ENCODE results near the gene CHN2.

The CHN2 gene

DNA sequence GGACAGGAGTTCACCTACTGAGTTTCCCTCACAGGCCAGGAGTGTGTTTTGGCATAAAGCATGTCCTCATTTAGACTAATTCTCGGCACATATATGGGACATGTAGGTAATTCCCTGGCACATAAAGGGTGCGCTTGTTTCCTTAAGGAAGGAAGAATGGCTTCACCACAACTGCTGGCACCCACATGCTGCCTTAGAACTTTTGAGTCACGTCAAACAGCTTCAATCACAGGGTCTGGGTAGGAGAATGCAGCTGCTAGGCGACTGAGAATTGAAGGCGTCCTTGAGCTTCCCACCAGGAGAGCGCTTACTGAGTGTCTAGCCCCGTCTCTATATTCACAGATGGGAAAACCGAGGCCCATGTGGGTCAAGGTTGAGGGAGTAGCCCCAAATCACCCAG is 146.1 kb downstream of the CHN2 start:
- no peak for DNase-seq

DNA sequence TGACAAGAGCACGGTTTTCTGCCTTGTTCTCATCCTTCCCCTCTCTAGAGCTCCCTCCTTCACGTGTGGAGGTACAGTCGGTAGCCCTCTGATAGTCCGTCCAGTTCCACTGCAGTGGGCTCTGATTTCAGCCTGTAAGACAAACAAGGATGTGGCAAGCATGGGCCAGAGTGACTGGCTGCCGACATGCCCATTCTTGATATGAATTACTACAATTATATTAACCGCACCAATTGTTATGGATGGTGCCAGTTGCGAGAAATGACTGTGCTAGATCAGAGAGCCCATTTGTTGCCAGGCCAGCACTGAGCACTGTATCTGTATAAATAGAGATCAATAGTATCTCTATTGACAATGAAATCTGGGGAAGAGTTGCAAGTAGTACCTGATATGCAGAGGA is 146.6 kb downstream of the CHN2 start:
- no peak for DNase-seq

DNA sequence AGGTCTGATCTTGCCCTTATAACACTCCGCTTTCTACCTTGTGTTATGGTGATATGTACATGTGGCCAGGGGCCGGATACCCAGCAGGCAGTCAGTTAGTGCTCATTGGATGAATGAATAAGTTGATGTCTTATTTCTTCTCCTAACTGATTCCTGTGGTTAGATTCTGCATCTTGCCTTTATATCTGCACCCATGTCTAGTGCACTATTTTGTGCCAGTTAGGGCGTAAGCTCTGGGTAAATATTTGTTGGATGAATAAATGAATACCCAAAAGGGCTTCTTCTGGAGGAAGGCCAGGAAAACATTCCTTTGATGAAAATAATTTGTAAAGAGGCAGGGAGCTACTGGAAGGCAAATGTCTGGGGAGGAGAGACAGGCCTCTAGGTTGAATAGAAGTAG is 148.2 kb downstream of the CHN2 start:
- peak; percentile 86 for DNase-seq

DNA sequence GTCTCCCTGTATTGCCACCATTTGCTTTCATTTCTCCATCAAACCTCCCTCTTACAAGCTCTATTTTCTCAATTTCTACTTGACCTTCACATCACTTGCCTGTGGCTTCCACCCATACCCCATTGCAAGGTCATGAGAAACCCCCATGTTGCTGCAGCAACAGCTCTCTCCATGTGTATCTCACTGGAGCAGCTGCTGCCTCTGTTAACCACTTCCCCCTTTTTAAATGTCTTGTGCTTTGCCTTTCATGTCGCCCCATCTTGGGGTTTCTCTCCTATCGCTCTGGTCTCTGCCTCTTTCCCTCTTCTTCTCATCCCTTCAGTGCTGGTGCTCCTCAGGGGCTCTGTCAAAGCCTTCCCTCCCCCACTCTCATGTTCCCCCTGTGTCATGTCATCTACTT is 148.8 kb downstream of the CHN2 start:
- DNase-seq = no peak

DNA sequence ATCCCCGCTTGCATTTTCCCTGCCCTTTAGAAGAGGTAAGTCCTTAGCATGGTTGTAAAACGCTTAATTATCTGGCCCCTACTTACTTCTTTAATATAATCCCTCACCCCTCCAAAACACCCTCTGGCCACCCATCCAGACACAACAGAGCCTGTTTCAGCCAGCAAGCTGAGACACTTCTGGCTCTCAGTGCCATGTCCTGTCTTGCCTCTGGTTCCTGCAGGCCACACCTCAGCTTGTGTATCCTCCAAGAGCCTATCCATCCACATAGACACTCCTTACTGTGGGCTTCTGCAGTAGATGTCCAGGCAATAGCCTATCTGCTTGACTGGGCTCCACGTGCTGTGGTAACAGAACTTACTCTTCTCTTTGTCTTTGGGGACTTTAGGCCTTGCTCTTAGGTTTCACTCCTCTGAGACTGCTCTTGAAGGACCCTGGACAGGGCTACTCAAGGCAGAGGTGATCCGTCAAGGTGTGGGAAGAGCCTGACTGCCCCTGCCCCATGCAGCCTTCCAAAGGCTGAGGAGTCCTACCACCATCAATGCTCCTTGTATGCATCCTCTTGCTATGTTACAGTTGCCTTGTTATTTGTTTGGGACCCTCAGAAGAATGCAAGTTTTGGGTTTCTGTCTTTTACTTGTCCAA is 149.9 kb downstream of the CHN2 start:
- DNase-seq = no peak

GRCh38 chr7:29345590-29345989 is 151.0 kb downstream of the CHN2 start:
- peak; percentile 34 for DNase-seq

GRCh38 chr7:29346231-29346978 is 151.8 kb downstream of the CHN2 start:
- no peak for DNase-seq

DNA sequence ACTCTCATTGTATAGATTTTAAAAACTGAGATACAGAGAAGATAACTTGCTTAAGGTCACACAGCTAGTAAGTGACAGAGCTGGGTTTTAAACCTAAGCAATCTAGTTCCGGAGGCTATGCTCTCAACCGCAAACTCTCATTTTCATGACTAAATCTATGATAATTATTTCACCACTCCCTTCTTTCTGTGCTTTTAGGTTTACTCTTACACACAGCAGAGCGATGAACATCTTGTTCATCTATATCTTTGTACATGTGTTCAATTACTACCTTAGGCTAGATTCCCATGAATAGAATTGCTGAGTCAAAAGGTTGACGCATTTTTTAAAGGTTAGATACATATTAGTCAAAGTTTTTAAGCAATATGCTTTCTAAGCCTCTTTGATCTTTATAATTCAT is 154.8 kb downstream of the CHN2 start:
- no peak for DNase-seq

DNA sequence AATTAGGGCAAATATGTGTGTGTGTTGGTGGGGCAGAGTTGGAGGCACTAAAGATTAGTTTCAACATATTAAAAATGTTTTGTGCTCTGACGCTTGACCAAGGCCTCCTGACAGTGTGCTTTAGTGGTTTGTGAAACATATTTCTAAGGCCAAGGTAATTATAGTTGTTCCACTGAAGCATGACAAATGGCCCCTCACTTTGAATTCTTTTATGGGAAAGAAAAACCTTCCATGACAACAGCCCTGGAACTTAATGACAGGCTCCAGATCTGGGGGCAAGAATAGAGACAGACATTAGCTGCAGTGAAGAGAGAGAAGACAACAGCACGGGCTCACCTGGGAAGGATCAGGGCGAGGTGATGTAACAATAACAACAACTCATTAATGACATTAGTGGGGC is 155.8 kb downstream of the CHN2 start:
- DNase-seq = no peak

DNA sequence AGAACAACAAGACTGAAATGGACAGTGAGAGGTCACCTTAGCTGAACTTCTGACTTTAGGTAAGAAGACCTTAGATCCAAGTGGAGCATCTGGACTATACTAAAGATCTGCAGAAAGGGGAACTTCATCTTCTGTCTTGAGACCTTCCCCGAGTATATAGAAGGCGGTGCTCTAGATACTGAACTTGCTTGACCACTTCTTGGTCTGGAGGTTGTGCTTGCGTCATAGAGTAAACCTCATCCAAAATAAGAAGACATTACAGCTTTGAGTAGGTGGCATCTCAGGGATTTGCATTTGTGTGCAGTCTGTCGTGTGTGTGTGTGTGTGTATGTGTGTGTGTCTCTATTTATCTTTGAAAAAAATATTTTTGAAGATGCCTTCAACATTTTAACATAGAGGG is 157.5 kb downstream of the CHN2 start:
- no peak for DNase-seq

DNA sequence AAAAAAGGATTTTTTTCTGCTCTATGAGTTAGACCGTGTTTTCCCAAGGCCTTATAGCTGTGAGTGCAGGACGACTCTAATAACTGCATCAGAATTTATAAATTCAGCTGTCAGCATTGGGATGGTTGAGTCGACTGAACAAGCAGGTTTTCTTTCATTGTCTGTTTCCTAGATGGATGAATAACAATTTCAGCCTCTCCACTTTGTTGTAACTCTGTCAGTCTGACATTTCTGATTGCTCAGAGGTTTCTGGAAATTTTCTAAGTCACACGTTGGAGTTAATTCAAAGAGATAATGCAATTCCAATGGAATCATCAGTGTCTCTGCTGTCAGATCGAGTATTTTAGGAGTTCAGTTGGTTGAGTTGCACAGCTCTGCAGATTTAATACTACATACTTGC is 159.2 kb downstream of the CHN2 start:
- no peak for DNase-seq

DNA sequence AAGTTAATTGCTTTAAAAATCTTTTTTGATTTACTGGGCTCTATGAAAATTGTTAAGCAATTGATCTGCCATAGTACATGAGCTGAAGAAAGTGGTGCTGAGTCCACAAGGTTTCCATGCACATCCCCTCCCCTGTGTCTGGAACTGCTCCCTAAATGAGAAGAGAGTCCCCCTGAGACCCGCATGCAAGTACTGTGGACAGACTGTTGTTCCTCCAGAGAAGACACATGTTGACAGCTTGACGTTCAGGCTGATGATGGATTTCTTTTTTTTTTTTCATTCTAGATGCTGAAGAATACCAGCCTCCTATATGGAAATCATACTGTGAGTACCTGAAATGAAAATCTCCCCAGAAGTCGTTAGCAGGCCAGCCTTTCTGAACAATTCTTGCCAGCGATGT is 159.8 kb downstream of the CHN2 start:
- no peak for DNase-seq

GRCh38 chr7:29355388-29355787 is 160.8 kb downstream of the CHN2 start:
- no peak for DNase-seq

DNA sequence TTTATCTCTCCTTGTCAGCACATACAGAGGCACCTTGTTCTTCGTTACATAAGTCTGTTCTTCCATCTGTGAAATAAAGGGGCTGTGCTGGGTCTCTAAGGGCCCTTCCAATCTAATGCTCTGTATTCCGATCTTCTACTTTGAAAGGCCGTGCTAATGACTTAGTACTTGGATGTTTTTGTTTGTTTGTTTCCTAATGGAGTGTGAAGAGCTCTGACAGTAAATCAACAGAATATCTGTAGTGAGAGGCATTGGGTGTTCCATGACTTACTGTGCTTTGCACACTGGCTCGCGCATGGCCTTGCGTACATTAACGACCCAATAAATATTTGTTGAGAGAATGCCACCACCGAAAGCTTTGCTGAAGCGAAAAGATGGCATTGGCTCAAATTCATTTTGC is 162.1 kb downstream of the CHN2 start:
- no peak for DNase-seq

- no peak for DNase-seq
Measured at GRCh38 chr7:29359482-29360093, 165.0 kb downstream of the CHN2 start.

- peak; percentile 88 for DNase-seq
Measured at GRCh38 chr7:29360633-29361625, 166.4 kb downstream of the CHN2 start.

DNA sequence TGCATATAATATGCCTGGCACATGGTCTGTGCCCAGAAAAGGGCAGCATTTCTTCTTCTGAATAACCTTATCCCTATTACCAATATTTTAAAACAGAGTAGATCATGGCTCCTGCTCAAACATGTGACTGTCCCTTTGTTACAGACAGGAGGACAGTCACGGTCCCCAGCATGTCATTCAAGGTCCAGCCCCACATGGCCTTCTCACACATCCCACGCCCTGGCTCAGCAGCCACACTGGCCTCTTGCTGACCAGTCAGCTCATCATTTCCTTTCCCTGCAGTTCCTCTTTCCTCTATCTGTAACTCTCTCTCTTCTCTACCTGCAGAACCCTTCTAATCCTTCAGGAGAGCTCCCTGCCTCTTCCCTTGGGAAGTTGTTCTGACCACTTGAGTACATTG is 167.8 kb downstream of the CHN2 start:
- no peak for DNase-seq

DNA sequence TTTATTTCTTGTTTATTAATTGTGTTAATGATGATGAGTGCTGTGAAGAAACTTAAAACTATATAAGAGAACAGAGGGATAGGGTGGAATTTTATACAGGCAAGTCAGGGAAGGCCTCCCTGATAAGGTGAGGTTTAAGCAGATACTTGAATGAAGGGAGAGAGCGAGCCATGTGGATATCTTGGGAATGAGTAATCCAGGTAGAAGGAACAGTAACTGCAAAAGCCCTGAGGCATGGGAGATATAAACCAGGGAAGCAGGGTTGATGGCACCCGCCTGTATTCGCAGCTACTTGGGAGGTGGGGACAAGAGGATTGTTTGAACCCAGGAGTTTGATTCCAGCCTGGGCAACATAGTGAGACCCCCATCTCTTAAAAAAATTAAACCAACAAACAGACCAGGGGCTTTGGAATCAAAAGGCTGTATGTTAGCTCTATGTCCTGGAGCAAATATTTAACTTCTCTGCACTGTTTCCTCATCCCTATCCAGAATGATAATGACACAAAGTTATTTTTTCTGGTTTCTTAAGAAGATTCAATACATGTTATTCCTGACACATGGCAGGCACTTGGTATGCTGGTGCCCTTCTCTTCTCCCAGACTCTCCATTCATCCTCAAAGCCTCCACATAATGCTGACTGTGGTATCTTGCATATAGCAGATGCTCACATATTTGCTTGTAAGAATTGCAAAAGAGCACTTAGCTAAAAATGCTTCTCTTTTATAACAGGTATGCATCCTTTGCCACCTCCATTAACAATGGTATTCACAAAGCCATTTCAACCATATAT is 169.3 kb downstream of the CHN2 start:
- DNase-seq = no peak

DNA sequence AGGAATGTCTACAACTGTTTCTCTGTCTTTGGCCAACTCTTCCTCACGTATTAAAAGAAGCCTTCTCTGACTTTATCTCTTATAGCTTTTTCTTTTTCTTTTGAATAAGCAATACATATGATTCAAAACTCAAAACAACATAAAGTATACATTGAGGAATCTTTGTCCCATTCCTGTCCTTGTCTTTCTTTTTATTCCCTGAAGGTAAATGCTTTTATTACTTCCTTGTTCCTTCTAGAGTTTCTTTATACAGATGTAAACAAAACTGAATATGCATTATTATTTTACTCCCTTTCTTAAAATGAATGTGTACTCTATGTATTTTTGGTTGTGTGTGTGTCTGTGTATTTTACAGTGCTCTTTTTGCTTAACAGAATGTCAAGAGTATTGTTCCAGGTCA is 170.1 kb downstream of the CHN2 start:
- DNase-seq = no peak

DNA sequence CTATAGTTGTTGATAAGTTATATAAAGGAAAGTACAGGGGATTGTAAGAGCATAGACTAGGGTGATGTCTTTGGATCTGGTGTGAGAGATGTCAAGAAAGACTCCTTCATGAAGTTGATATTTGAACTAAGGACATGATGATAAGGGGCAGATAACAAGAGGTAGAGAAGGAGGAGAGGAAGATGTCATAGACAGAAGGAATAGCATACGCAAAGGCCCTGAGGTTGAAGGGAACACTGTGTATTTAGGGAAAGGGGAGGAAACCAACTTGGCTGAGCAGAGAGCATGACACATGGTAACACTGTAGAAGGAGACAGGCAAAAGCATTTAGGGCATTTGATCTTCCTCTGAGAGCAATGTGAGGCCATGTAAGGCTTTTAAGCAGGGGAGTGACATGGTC is 170.8 kb downstream of the CHN2 start:
- DNase-seq = no peak

DNA sequence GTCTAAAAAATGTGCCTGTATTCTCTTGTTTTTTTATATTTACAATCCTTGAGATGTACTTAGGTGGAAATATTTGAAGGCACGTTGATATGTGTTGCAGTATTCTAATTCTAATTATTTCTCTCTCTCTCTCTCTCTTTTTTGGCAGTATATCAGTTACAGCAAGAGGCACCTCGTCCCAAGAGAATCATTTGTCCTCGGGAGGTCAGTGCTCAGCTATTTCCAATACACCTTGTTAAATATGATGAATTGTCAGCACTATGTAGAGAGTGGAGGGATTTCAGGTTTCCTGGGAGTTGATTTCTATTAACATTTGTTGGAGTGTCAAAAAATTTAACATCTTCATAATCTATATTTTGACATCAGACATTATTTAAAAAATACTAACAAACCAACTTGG is 173.2 kb downstream of the CHN2 start:
- DNase-seq = no peak

DNA sequence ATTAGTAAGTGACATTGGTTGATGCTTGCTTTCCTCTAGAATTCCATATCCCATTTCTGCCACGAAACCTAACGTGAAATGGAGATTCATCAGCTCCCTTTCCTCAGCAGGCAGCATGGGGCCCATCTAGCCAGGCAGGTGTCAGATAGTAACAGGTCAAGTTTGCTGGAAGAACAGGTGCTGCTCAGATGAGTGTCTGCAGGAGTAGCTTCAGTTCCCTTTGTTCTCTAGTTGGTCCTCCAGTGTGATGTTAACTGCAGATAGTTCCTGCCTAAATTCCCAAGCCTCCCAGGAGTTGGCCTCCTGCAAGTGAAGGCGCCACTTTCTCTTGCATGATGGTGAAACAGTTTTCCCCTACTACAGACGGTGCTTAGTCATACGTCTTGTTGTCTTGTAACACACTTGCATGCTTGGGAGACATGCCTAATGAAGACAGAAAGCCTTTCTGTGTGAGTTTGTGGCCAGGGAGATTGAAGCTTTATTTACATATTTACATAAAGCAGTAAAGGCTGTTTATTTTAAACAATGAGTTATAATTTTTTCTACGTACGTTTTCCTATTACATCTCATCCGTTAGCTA is 175.4 kb downstream of the CHN2 start:
- DNase-seq = no peak

Measured in fibroblast of skin of scalp (primary cell).